HEK293 (cell line): Measurements from ENCODE around the gene SPIRE2.

Experiments used
- CTCF ChIA-PET: fragments of 350-600 bp; formaldehyde crosslinking; extraction: SDS; loops from one replicate; lab custom pipeline; 2021; ENCODE audit warnings: antibody characterized with exemption; lab: Yijun Ruan, JAX
- POLR2A ChIA-PET: fragments of 300-600 bp; formaldehyde crosslinking; extraction: SDS; loops from one replicate; lab custom pipeline; 2020; ENCODE audit warnings: antibody characterized with exemption, inconsistent platforms; lab: Yijun Ruan, JAX
- H3K27ac ChIP-seq: fragments of 200-500 bp; sonication (Bioruptor generic); 2 replicates; pipeline ENCODE4 v1.5.1; 2014; ENCODE audit warnings: low read depth, low read length, control low read depth, inconsistent platforms; ENCODE audit errors: extremely low read depth
- H3K36me3 ChIP-seq, 2 experiments: fragments of 200-500 bp in 1 of 2; sonication (Bioruptor generic) in 1 of 2; 1 replicate in 1 of 2; 2 replicates in 1 of 2; pipeline ENCODE4 v1.5.1; 2014 to 2017; ENCODE audit warnings: inconsistent platforms in 2 of 2, low read length in 2 of 2; ENCODE audit not compliant: control insufficient read depth in 2 of 2, insufficient read depth in 1 of 2
- H3K4me1 ChIP-seq: fragments of 200-500 bp; sonication (Bioruptor generic); 2 replicates; pipeline ENCODE4 v1.5.1; 2014; ENCODE audit warnings: mild to moderate bottlenecking, low read length, inconsistent platforms; ENCODE audit not compliant: control insufficient read depth, insufficient read depth
- H3K4me3 ChIP-seq: 2 replicates; pipeline ENCODE4 v1.5.1; 2011; ENCODE audit warnings: low read depth, mild to moderate bottlenecking, control low read depth, low read length, moderate library complexity
- H3K9me3 ChIP-seq: fragments of 200-500 bp; sonication (Bioruptor generic); 2 replicates; pipeline ENCODE4 v1.5.1; 2014; ENCODE audit warnings: low read depth, low read length, inconsistent platforms; ENCODE audit not compliant: control insufficient read depth, insufficient read depth
- GLIS2 ChIP-seq: fragments of 450-650 bp; formaldehyde crosslinking; IDR thresholded peaks from 2 replicates; pipeline ENCODE4 v1.5.1; 2016; ENCODE audit warnings: missing biosample characterization, missing genetic modification characterization
- HOXA7 ChIP-seq: sonication (generic); formaldehyde crosslinking; IDR thresholded peaks from 2 replicates; pipeline ENCODE4 v1.8.1; 2022; ENCODE audit warnings: missing genetic modification reagents, borderline replicate concordance
- HOXC10 ChIP-seq: sonication (generic); formaldehyde crosslinking; IDR thresholded peaks from 2 replicates; pipeline ENCODE4 v1.8.1; 2023; ENCODE audit warnings: mild to moderate bottlenecking, missing genetic modification reagents
- KLF16 ChIP-seq: fragments of 450-650 bp; formaldehyde crosslinking; IDR thresholded peaks from 2 replicates; pipeline ENCODE4 v1.5.1; 2017; ENCODE audit warnings: missing biosample characterization, missing genetic modification characterization
- SALL2 ChIP-seq: fragments of 450-650 bp; formaldehyde crosslinking; IDR thresholded peaks from 2 replicates; pipeline ENCODE4 v1.5.0; 2017; ENCODE audit warnings: missing biosample characterization, mild to moderate bottlenecking, missing genetic modification characterization, borderline replicate concordance
- WT1 ChIP-seq: fragments of 450-650 bp; formaldehyde crosslinking; IDR thresholded peaks from 2 replicates; pipeline ENCODE4 v1.5.1; 2016; ENCODE audit warnings: missing biosample characterization, missing genetic modification characterization
- ZBTB1 ChIP-seq: fragments of 450-650 bp; formaldehyde crosslinking; IDR thresholded peaks from 2 replicates; pipeline ENCODE4 v1.5.1; 2016; ENCODE audit warnings: missing biosample characterization, missing genetic modification characterization
- ZBTB20 ChIP-seq: fragments of 450-650 bp; formaldehyde crosslinking; IDR thresholded peaks from 2 replicates; pipeline ENCODE4 v1.5.1; 2016; ENCODE audit warnings: missing biosample characterization, missing genetic modification characterization
- ZBTB8A ChIP-seq: fragments of 450-650 bp; formaldehyde crosslinking; IDR thresholded peaks from 2 replicates; pipeline ENCODE4 v1.5.1; 2016; ENCODE audit warnings: missing biosample characterization, missing genetic modification characterization
- ZIC2 ChIP-seq: fragments of 450-650 bp; formaldehyde crosslinking; IDR thresholded peaks from 2 replicates; pipeline ENCODE4 v1.5.1; 2016; ENCODE audit warnings: missing biosample characterization, missing genetic modification characterization
- ZNF169 ChIP-seq: fragments of 450-650 bp; formaldehyde crosslinking; IDR thresholded peaks from 2 replicates; pipeline ENCODE4 v1.5.1; 2016; ENCODE audit warnings: missing biosample characterization, missing genetic modification characterization
- ZNF211 ChIP-seq: fragments of 450-650 bp; formaldehyde crosslinking; IDR thresholded peaks from 2 replicates; pipeline ENCODE4 v1.5.1; 2016; ENCODE audit warnings: low read depth, missing biosample characterization, missing genetic modification characterization
- ZNF335 ChIP-seq: fragments of 450-650 bp; formaldehyde crosslinking; conservative IDR thresholded peaks from 2 replicates; pipeline ENCODE4 v1.5.1; 2016; ENCODE audit warnings: missing biosample characterization, missing genetic modification characterization
- ZNF391 ChIP-seq: fragments of 450-650 bp; formaldehyde crosslinking; IDR thresholded peaks from 2 replicates; pipeline ENCODE4 v1.5.1; 2016; ENCODE audit warnings: low read depth, missing biosample characterization, missing genetic modification characterization, borderline replicate concordance
- ZNF596 ChIP-seq: fragments of 450-650 bp; IDR thresholded peaks from 2 replicates; pipeline ENCODE4 v1.5.0; 2018; ENCODE audit warnings: missing biosample characterization, mild to moderate bottlenecking, missing genetic modification characterization, moderate library complexity
- ZNF600 ChIP-seq: fragments of 450-650 bp; formaldehyde crosslinking; IDR thresholded peaks from 2 replicates; pipeline ENCODE4 v1.5.1; 2016; ENCODE audit warnings: missing biosample characterization, missing genetic modification characterization
- ZNF785 ChIP-seq: fragments of 450-650 bp; formaldehyde crosslinking; IDR thresholded peaks from 2 replicates; pipeline ENCODE4 v1.5.1; 2016; ENCODE audit warnings: missing biosample characterization, missing genetic modification characterization
- ZXDB ChIP-seq: fragments of 450-650 bp; formaldehyde crosslinking; IDR thresholded peaks from 2 replicates; pipeline ENCODE4 v1.5.1; 2016; ENCODE audit warnings: missing biosample characterization, missing genetic modification characterization
- TF ChIP-seq, protein P1 (sequence below): fragments of 450-650 bp; formaldehyde crosslinking; IDR thresholded peaks from 2 replicates; pipeline ENCODE4 v1.5.1; 2016; ENCODE audit warnings: missing biosample characterization, missing genetic modification characterization
- TF ChIP-seq, protein P2 (sequence below): fragments of 450-650 bp; formaldehyde crosslinking; IDR thresholded peaks from 2 replicates; pipeline ENCODE4; 2016; ENCODE audit warnings: missing biosample characterization, missing genetic modification characterization

Gene SPIRE2

DNA sequence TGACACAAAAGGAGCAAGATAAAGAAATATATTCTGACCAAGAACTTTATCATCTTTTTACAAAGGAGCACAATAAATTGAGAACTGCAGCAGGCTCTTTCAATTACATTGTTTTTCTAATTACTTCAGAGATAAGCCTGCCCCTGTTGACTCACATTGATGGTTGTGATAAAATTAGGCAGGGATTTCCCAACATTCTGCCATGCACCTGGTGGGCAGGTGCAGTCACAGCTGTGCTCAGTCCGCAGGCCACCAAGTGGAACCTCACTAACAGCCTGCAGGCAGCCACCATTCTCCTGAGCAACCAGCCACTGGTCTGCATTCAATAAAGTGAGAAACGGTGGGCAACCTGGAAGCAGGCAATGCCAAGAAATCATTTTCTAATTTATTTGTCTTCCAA lies 17.0 kb upstream of the SPIRE2 start:
- POLR2A ChIA-PET: no interaction called here

DNA sequence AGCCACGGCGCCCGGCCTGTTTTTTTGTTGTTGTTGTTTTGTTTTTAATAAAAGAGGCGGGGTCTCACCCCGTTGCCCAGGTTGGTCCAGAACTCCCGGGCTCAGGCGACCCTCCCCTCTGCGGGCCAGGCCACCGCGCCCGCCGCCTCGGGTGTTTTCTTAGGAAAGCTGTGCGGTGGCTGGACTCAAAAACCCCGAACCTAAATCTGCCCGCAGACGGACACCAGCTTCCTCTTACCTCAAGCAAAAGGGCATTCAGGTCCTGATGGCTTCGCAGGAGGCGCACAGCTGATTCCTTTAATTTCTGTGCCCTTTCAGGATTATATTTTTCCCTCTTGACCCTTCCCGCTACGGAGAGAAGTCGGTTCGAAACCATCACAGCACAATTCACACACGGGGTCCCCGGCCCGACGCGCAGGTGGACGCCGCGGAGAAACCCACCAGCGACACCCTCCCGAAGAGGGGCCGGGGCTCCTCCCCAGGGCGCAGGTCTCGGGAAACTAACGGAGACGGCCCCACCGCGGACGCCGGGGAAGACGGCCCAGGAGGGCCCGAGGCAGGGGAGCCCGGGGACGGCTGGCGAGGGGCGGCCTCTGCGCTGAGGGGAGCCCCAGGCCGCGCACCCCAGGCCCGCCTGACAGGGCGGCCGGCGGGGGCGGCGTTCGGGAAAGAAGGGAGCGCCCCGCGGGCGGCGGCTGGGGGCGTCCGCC lies 12.5 kb upstream of the SPIRE2 start:
- CTCF ChIA-PET: interaction anchor here (0.7 kb wide), 1 partner anchor 28 kb away, joined by 3 read pairs; no protein-coding TSS in a partner anchor
- H3K4me1 ChIP-seq: no peaks in the 10 kb centered on the region
- peaks cover 30 to 33% of the 10 kb centered on the region in 2 experiments for H3K36me3 ChIP-seq
- H3K27ac ChIP-seq: peak overlapping the region; percentile 89
- TF ChIP-seq KLF16 (tag by site-specific recombination) (0 out of 2 replicates have a peak, but pooled peaks have one; percentile 11), ZIC2 (tag by site-specific recombination) (peak; percentile 37; the same call in 1 of the 2 replicates), ZNF335 (tag by site-specific recombination) (peak; percentile 45), ZNF211 (no peak), GLIS2 (tag by site-specific recombination) (peak; percentile 43), ZBTB8A (peak; percentile 11; the same call in 1 of the 2 replicates), ZBTB20 (peak; percentile 67; the same call in 1 of the 2 replicates), ZXDB (peak; percentile 12; the same call in 1 of the 2 replicates), HOXC10 (CRISPR knock-in tag) (no peak)
- TF ChIP-seq, protein P1, sequence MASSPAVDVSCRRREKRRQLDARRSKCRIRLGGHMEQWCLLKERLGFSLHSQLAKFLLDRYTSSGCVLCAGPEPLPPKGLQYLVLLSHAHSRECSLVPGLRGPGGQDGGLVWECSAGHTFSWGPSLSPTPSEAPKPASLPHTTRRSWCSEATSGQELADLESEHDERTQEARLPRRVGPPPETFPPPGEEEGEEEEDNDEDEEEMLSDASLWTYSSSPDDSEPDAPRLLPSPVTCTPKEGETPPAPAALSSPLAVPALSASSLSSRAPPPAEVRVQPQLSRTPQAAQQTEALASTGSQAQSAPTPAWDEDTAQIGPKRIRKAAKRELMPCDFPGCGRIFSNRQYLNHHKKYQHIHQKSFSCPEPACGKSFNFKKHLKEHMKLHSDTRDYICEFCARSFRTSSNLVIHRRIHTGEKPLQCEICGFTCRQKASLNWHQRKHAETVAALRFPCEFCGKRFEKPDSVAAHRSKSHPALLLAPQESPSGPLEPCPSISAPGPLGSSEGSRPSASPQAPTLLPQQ (tag by site-specific recombination): no peak
- TF ChIP-seq, all 188 proteins: peak for 7
- POLR2A ChIA-PET: interaction anchor here (1.0 to 2.6 kb wide), 9 partner anchors 11 to 102 kb away, joined by 3 to 11 read pairs (median 5); partner anchors contain the start of gene TCF25
- peak overlapping the region; percentile 73 for H3K4me3 ChIP-seq
- H3K9me3 ChIP-seq: no peaks in the 10 kb centered on the region

More for the DNA sequence above, 17.0 kb upstream of the SPIRE2 start:
- TF ChIP-seq, protein P2, sequence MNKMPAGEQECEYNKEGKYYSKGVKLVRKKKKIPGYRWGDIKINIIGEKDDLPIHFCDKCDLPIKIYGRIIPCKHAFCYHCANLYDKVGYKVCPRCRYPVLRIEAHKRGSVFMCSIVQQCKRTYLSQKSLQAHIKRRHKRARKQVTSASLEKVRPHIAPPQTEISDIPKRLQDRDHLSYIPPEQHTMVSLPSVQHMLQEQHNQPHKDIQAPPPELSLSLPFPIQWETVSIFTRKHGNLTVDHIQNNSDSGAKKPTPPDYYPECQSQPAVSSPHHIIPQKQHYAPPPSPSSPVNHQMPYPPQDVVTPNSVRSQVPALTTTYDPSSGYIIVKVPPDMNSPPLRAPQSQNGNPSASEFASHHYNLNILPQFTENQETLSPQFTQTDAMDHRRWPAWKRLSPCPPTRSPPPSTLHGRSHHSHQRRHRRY (tag by site-specific recombination): no peak
- TF ChIP-seq, protein P1 (tag by site-specific recombination): no peak
- TF ChIP-seq WT1 (no peak), ZBTB20 (no peak), ZNF785 (tag by site-specific recombination) (no peak), ZNF169 (tag by site-specific recombination) (no peak), SALL2 (no peak), HOXA7 (no peak), GLIS2 (tag by site-specific recombination) (no peak), ZBTB1 (tag by site-specific recombination) (no peak), ZXDB (no peak), ZNF600 (no peak), ZNF596 (tag by site-specific recombination) (no peak), ZNF391 (tag by site-specific recombination) (no peak)
- Histone ChIP-seq H3K36me3 (peaks cover 64 to 73% of the 10 kb centered on the region in 2 experiments), H3K4me1 (no peaks in the 10 kb centered on the region), H3K9me3 (no peaks in the 10 kb centered on the region), H3K27ac (peak overlapping the region; percentile 13; the same call in 1 of the 2 replicates), H3K4me3 (no peak overlapping the region)
- CTCF ChIA-PET: interaction anchor here (0.7 to 1.7 kb wide), 2 partner anchors 40 to 49 kb away, joined by 3 to 6 read pairs; no protein-coding TSS in a partner anchor
